A673 (cell line): ENCODE data around the gene ATE1.

Source experiments
- CTCF ChIP-seq: fragments of 300-800, 200-600 bp; sonication (generic); conservative IDR thresholded peaks from 2 replicates; pipeline ENCODE4 v1.5.1; 2017; ENCODE audit warnings: low read depth, mild to moderate bottlenecking, antibody characterized with exemption, low read length, moderate library complexity, mixed read lengths
- EZH2 ChIP-seq: fragments of 200-600 bp; sonication (generic); IDR thresholded peaks from 2 replicates; pipeline ENCODE4 v1.6.1; 2017; ENCODE audit warnings: borderline replicate concordance, low read depth, mild to moderate bottlenecking, mixed read lengths, antibody characterized with exemption, low read length; ENCODE audit not compliant: poor library complexity, severe bottlenecking

- no peak for TF ChIP-seq CTCF
- TF ChIP-seq EZH2, result no peak
Observed at GRCh38 chr10:121787169-121787568, 140.7 kb downstream of the ATE1 start.
